ENCODE results near the gene MMUT.

GRCh38 chr6:49463612-49463967 lies 537 bp upstream of the MMUT start:
- no peak for TF ChIP-seq CTCF (IDR thresholded peaks at IDR 0.05)
- TF ChIP-seq POLR2A (IDR thresholded peaks at IDR 0.05): no peak
- TF ChIP-seq POLR2AphosphoS5 (IDR thresholded peaks at IDR 0.05): no peak
